Neural cell (in vitro differentiated cells): ENCODE data around the gene HYOU1.
"Not testable (repeated sequence)": the region's sequence is repeated elsewhere in the genome, so short reads cannot be mapped to it uniquely, and the experiment has no call there.

ENCODE experiments used
- CTCF ChIP-seq: fragments of 450-650 bp; IDR thresholded peaks from 2 replicates; pipeline ENCODE4 v1.5.1; 2014; ENCODE audit warnings: antibody characterized with exemption, mild to moderate bottlenecking, moderate library complexity; ENCODE audit not compliant: poor library complexity, severe bottlenecking
- RAD21 ChIP-seq: fragments of 450-650 bp; conservative IDR thresholded peaks from 2 replicates; pipeline ENCODE4 v1.6.1; 2014; ENCODE audit warnings: antibody characterized with exemption, mild to moderate bottlenecking, moderate library complexity

- TF ChIP-seq CTCF, RAD21: not testable (repeated sequence)
Observed at GRCh38 chr11:119017377-119017776, 39.6 kb downstream of the HYOU1 start.
